CD8-positive, alpha-beta memory T cell (primary cell): ENCODE data around the gene ARFIP1. TPM values are rescaled to one million over a fixed set of nuclear protein-coding genes. Genes with fewer than 3 reads are reported as not detected.

Experiments
- CTCF ChIA-PET: fragments of 350-600 bp; sonication (Branson Sonifier 250); formaldehyde crosslinking; loops from one replicate; lab custom pipeline; 2021; ENCODE audit warnings: antibody characterized with exemption; lab: Charles Lee
- POLR2A ChIA-PET: fragments of 350-600 bp; sonication (Branson Sonifier 250); formaldehyde crosslinking; loops from one replicate; lab custom pipeline; 2021; ENCODE audit warnings: antibody characterized with exemption; lab: Charles Lee
- DNase-seq, 5 donors: peaks; one replicate each; pipeline versions ENCODE4 v3.0.0 to v3.0.0-alpha.2; 2020 to 2022; ENCODE audit warnings: mixed read lengths in 1 of 5
- H3K27ac ChIP-seq: one replicate; pipeline ENCODE4 v1.7.0; 2013; ENCODE audit warnings: low read depth, mild to moderate bottlenecking, low read length, moderate library complexity
- H3K27me3 ChIP-seq: 2 replicates; pipeline ENCODE4 v1.7.0; 2013; ENCODE audit warnings: low read length, mild to moderate bottlenecking; ENCODE audit not compliant: insufficient read depth, poor library complexity, severe bottlenecking
- H3K36me3 ChIP-seq: 2 replicates; pipeline ENCODE4 v1.7.0; 2013; ENCODE audit warnings: mild to moderate bottlenecking, low read length, moderate library complexity; ENCODE audit not compliant: insufficient read depth
- H3K4me1 ChIP-seq: 2 replicates; pipeline ENCODE4 v1.7.0; 2013; ENCODE audit warnings: mild to moderate bottlenecking, low read length, moderate library complexity; ENCODE audit not compliant: insufficient read depth
- H3K4me3 ChIP-seq: 2 replicates; pipeline ENCODE4 v1.7.0; 2013; ENCODE audit warnings: mild to moderate bottlenecking, low read length
- H3K9me3 ChIP-seq: 2 replicates; pipeline ENCODE4 v1.7.0; 2013; ENCODE audit warnings: mild to moderate bottlenecking, low read length
- H3K27ac Mint-ChIP-seq, 8 donors: one replicate each; pipeline ENCODE4 v1.8.0; 2020 to 2021; ENCODE audit warnings: mixed read lengths in 8 of 8, mild to moderate bottlenecking in 6 of 8, inconsistent platforms in 3 of 8, moderate library complexity in 3 of 8
- H3K27me3 Mint-ChIP-seq, 2 donors: one replicate each; pipeline ENCODE4 v1.8.0; 2020 to 2021; ENCODE audit warnings: mixed read lengths in 2 of 2, mild to moderate bottlenecking in 1 of 2, moderate library complexity in 1 of 2
- H3K36me3 Mint-ChIP-seq, 3 donors: one replicate each; pipeline ENCODE4 v1.8.0; 2020 to 2021; ENCODE audit warnings: mixed read lengths in 3 of 3, inconsistent platforms in 1 of 3, mild to moderate bottlenecking in 1 of 3
- H3K4me1 Mint-ChIP-seq, 3 donors: one replicate each; pipeline ENCODE4 v1.8.0; 2020 to 2021; ENCODE audit warnings: mixed read lengths in 3 of 3, inconsistent platforms in 1 of 3, mild to moderate bottlenecking in 1 of 3
- H3K4me3 Mint-ChIP-seq, 7 donors: one replicate each; pipeline ENCODE4 v1.8.0; 2020 to 2021; ENCODE audit warnings: mixed read lengths in 7 of 7, mild to moderate bottlenecking in 6 of 7, moderate library complexity in 4 of 7, inconsistent platforms in 2 of 7
- H3K9me3 Mint-ChIP-seq, 5 donors: one replicate each; pipeline ENCODE4 v1.8.0; 2020 to 2022; ENCODE audit warnings: mixed read lengths in 5 of 5, mild to moderate bottlenecking in 3 of 5, moderate library complexity in 2 of 5, inconsistent platforms in 1 of 5
- polyA plus RNA-seq: library from polyadenylated mRNA; unstranded; fragments of 300-500 nt; fragmentation: Illumina TruSeq; gene quantifications from one replicate; pipeline ENCODE4 v1.2.3, GENCODE V29; 2021
- total RNA-seq, 2 experiments: library from RNA; stranded (reverse); gene quantifications; one replicate each; pipeline ENCODE4 v1.2.3, GENCODE V29; 2021

Gene ARFIP1
- total and polyA plus RNA-seq, 3 experiments from 2014 or later: 13.1 to 15.3 (median 14.0) TPM

DNA sequence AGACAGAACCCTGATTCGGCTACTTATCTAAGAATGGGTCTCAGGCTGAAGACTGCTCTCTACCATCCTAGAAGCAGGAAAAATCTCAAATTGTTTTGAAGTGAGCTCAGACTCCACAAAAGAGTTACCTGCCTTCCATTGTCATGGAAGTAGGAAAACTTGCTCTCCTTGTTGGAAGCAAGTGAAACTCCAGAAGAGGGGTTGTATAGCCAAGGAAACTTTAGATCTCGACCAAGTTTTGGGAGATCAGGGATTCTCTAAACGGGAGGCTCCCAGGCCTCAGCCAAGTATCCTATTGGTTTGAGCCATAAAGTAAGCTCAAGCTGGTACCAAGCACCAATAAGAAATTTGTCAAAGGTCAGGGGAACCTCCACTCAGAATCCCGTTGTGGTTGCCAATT, 147.2 kb downstream of the ARFIP1 start:
- Histone ChIP-seq H3K4me3 (no peak overlapping the region), H3K4me1 (no peaks in the 10 kb centered on the region), H3K36me3 (no peaks in the 10 kb centered on the region), H3K9me3 (no peaks in the 10 kb centered on the region), H3K27ac (no peak overlapping the region), H3K27me3 (no peaks in the 10 kb centered on the region)
- H3K4me1 Mint-ChIP-seq: no peaks in the 10 kb centered on the region
- peaks cover 1 to 16% of the 10 kb centered on the region in 2 donors for H3K27me3 Mint-ChIP-seq
- H3K4me3 Mint-ChIP-seq: no peak overlapping the region
- no peak for DNase-seq
- peaks cover 0 to 2% (median under 1%) of the 10 kb centered on the region in 5 donors for H3K9me3 Mint-ChIP-seq
- H3K27ac Mint-ChIP-seq: no peak overlapping the region
- POLR2A ChIA-PET: no interaction called here
- H3K36me3 Mint-ChIP-seq: peaks cover 0 to 7% (median under 1%) of the 10 kb centered on the region in 3 donors
- CTCF ChIA-PET: no interaction called here

DNA sequence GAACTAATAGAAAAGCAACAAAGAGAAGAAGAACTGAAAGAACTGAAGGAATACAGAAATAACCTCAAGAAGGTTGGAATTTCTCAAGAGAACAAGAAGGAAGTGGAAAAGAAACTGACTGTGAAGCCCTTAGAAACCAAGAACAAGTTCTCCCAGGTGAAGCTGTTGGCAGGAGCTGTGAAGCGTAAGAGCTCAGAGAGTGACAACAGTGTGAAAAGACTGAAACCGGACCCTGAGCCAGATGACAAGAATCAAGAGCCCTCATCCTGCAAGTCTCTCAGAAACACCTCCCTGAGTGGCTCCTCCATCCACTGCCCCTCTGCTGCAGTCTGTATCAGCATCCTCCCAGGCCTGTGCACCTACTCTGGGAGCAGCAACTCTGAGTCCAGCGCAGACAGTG, 148.0 kb downstream of the ARFIP1 start:
- peaks cover 0 to 7% (median 0%) of the 10 kb centered on the region in 3 donors for H3K36me3 Mint-ChIP-seq
- no peak for DNase-seq
- Histone ChIP-seq H3K9me3 (no peaks in the 10 kb centered on the region), H3K4me1 (no peaks in the 10 kb centered on the region), H3K4me3 (no peak overlapping the region), H3K27ac (no peak overlapping the region), H3K36me3 (no peaks in the 10 kb centered on the region), H3K27me3 (no peaks in the 10 kb centered on the region)
- peaks cover 3 to 18% of the 10 kb centered on the region in 2 donors for H3K27me3 Mint-ChIP-seq
- H3K4me1 Mint-ChIP-seq: no peaks in the 10 kb centered on the region
- no peak overlapping the region for H3K27ac Mint-ChIP-seq
- no peak overlapping the region for H3K4me3 Mint-ChIP-seq
- POLR2A ChIA-PET: no interaction called here
- CTCF ChIA-PET: no interaction called here
- H3K9me3 Mint-ChIP-seq: peaks cover 0 to 2% (median 0%) of the 10 kb centered on the region in 5 donors

DNA sequence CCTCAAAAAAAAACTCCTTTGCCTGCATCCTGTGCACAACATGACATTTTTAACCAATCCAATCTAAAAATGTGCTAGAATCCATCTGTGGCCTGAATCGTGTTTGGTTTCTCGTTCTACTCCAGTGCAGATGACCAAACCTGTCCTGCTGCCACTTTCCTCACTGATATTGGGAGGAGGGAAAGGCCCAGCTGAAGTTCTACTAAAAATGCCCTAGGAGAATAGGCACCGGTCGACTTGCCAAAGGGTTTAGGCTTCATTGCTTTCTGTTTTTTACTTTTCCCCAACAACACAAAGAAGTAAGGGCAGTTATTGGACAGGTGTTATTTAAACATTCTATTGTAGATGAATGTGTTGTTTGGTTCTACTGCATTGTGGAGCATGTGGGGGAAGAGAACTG, 148.5 kb downstream of the ARFIP1 start:
- H3K4me3 ChIP-seq: no peak overlapping the region
- CTCF ChIA-PET: no interaction called here
- no peaks in the 10 kb centered on the region for H3K27me3 ChIP-seq
- no peaks in the 10 kb centered on the region for H3K9me3 ChIP-seq
- no peak overlapping the region for H3K27ac ChIP-seq
- Mint-ChIP-seq H3K27me3 (peaks cover 9 to 23% of the 10 kb centered on the region in 2 donors), H3K9me3 (peaks cover 0 to 2% (median 0%) of the 10 kb centered on the region in 5 donors), H3K27ac (no peak overlapping the region), H3K36me3 (peaks cover 0 to 7% (median 0%) of the 10 kb centered on the region in 3 donors), H3K4me1 (no peaks in the 10 kb centered on the region), H3K4me3 (no peak overlapping the region)
- POLR2A ChIA-PET: no interaction called here
- no peaks in the 10 kb centered on the region for H3K36me3 ChIP-seq
- H3K4me1 ChIP-seq: no peaks in the 10 kb centered on the region
- DNase-seq: no peak

DNA sequence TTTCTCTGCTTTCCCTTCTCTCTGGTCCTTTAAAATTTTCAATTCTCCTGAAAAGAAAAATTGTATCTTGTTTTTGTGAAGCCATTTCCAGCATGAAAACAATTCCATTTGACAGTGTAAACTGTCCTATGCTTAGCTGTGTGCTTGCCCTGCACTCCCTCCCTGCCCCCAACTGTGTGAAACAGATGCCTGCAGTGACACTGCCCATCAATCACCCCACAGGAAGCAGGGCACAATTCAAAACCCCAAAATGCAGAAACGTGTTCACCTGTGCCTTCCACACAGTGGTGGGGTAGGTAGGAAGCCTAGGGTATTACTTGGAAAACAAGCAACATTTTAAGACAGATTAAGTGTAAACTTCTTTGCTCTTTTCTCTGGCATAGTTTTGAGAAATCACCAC, 150.1 kb downstream of the ARFIP1 start:
- CTCF ChIA-PET: no interaction called here
- no peaks in the 10 kb centered on the region for H3K9me3 ChIP-seq
- no peak overlapping the region for H3K27ac Mint-ChIP-seq

DNA sequence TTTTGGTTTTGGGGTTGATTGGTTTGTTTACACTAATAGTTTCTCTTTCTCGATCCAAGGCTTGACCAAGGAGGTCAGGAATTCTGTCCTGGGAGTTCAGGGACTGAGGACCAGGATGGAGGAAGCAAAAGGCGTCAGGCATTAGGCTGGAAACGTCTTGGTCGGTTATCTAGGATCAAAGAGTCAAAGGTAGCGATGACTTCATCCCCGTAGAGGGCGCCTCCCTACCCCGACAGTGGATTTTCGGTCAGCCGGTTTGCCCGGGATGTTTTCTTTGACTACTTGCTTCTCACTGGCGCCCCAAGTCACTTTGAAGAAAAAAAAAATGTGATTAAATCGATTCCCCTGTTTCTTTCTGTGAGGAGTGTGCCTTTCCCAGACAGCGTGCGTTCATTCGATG, 155.4 kb downstream of the ARFIP1 start:
- CTCF ChIA-PET: no interaction called here
- POLR2A ChIA-PET: no interaction called here
- peaks cover 0 to 2% (median 0%) of the 10 kb centered on the region in 5 donors for H3K9me3 Mint-ChIP-seq
- no peaks in the 10 kb centered on the region for H3K36me3 Mint-ChIP-seq
- Histone ChIP-seq H3K27me3 (peaks cover 19% of the 10 kb centered on the region), H3K9me3 (no peaks in the 10 kb centered on the region), H3K4me3 (no peak overlapping the region), H3K4me1 (peaks cover 6% of the 10 kb centered on the region), H3K27ac (no peak overlapping the region), H3K36me3 (no peaks in the 10 kb centered on the region)
- peaks cover 17 to 25% (median 25%) of the 10 kb centered on the region in 3 donors for H3K4me1 Mint-ChIP-seq
- H3K4me3 Mint-ChIP-seq: peak overlapping the region; percentile 69 to 89 (median 74)
- DNase-seq: no peak
- H3K27ac Mint-ChIP-seq: peak overlapping the region in 1 of 8 donors; percentile 7
- peaks cover 37 to 54% of the 10 kb centered on the region in 2 donors for H3K27me3 Mint-ChIP-seq

More for the DNA sequence above, 150.1 kb downstream of the ARFIP1 start:
- no peak overlapping the region for H3K4me3 Mint-ChIP-seq
- POLR2A ChIA-PET: no interaction called here
- DNase-seq: no peak
- Histone ChIP-seq H3K4me1 (no peaks in the 10 kb centered on the region), H3K27me3 (peaks cover 4% of the 10 kb centered on the region), H3K4me3 (no peak overlapping the region), H3K36me3 (no peaks in the 10 kb centered on the region), H3K27ac (no peak overlapping the region)
- H3K9me3 Mint-ChIP-seq: no peaks in the 10 kb centered on the region
- peaks cover 10 to 37% of the 10 kb centered on the region in 2 donors for H3K27me3 Mint-ChIP-seq
- H3K36me3 Mint-ChIP-seq: peaks cover 0 to 7% (median 0%) of the 10 kb centered on the region in 3 donors
- H3K4me1 Mint-ChIP-seq: peaks cover under 1 to 6% (median 6%) of the 10 kb centered on the region in 3 donors

DNA sequence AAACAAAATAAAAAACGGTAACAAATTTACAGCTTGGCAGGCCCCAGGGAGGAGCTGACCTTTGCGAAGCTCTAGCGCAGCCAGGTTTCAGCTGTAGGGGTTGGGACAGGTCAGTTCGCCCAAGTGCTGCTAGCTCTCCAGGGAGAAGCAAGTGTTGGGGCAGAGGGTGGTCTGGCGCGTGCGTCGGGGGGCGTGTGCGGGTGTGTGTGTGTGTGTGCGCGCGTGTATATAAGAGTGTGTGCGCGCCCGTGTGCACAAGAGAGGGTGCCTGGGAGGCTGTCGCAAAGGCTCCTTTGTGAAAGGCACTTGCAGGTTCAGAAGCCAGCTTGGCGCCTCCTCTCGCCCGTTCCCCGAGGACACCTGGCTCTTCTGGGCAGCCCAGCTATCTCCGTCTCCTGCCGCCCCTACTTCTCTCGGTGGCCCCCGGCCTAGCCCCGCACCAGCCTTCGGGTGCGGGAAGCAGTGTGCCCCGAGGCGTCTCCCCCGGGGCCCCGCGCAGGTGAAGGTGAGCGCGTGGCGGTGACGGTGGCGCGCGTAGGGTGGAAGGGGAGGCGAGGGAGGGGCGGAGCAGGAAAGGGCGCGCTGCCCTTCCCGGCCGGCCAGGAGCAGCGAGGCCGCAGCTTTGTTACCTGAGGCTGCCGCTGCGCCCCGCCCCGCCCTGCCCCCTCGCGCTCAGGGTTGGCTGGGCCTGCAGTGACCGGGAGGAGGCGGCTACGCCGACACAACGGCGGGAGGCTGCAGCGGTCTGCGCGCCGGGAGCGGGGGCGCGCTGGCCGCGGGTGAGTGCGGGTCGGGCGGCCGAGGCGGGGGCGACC, 156.1 kb downstream of the ARFIP1 start, which contains the start of gene FHDC1:
TSS of gene FHDC1 (plus strand) at position 693 of the 815 bp plus-strand sequence. CDS start 6,735 bp downstream, outside the sequence.
- Mint-ChIP-seq H3K4me3 (peak within 1 kb of the TSS; percentile 69 to 89 (median 75)), H3K27ac (peak within 1 kb of the TSS in 1 of 8 donors; percentile 7), H3K4me1 (peaks cover 17 to 25% (median 25%) of the 10 kb centered on the region in 3 donors), H3K9me3 (peaks cover 0 to 2% (median 0%) of the 10 kb centered on the region in 5 donors), H3K36me3 (no peaks in the 10 kb centered on the region), H3K27me3 (peaks cover 41 to 59% of the 10 kb centered on the region in 2 donors)
- DNase-seq: no peak
- POLR2A ChIA-PET: no interaction called here
- Histone ChIP-seq H3K36me3 (no peaks in the 10 kb centered on the region), H3K9me3 (no peaks in the 10 kb centered on the region), H3K27ac (peak within 1 kb of the TSS; percentile 16), H3K4me1 (peaks cover 6% of the 10 kb centered on the region), H3K4me3 (peak within 1 kb of the TSS; percentile 39), H3K27me3 (peaks cover 19% of the 10 kb centered on the region)
- CTCF ChIA-PET: no interaction called here

DNA sequence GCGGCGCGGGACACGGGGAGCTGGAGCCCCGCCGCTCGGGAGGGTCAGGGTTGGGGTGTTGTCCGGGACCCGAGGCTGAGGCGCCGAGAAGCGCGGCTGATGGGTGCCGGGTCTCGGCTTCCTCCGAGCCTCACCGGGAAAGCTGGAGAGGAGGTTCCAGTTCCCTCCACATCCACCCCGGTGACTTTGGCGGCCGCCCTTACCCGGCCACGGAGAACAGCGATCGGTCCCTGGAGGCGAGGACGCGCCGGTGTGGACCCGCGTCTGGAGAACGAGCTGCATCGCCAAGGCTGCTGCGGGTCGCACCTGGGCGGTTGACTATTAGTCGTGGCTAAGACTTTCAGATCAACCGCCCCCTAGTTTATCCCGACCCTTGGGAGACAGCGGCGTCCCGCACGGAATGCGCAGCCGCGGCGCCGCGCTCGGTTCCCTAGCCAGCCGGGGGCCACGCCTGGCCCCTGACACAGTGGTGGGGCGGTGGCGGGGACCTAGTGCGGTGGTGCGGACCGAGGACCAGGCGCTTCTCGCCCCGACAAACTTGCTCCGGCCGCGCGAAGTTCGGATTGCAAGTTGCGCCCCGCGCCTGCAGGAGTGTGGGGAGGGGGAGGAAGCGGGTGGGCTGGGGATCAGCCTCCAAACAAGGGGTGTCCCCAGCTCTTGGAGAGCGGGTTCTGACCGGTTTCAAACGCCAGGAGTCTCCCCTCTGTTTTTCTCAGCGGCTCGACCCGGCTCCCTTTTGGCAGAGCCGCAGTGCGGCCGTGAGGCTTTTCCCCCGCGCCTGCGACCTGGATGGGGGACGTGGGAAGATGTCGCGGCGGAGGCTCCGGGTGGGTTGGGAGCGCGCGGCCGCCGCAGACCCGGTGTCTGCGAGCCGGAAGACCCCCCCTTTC, 156.9 kb downstream of the ARFIP1 start:
- ChIA-PET CTCF (no interaction called here), POLR2A (no interaction called here)
- Mint-ChIP-seq H3K36me3 (no peaks in the 10 kb centered on the region), H3K27ac (no peak overlapping the region), H3K4me3 (peak overlapping the region in 6 of 7 donors; percentile 58 to 83 (median 64)), H3K27me3 (peaks cover 41 to 62% of the 10 kb centered on the region in 2 donors), H3K9me3 (peaks cover 0 to 2% (median 0%) of the 10 kb centered on the region in 5 donors), H3K4me1 (peaks cover 17 to 25% (median 25%) of the 10 kb centered on the region in 3 donors)
- Histone ChIP-seq H3K27me3 (peaks cover 19% of the 10 kb centered on the region), H3K4me3 (peak overlapping the region; percentile 39), H3K9me3 (no peaks in the 10 kb centered on the region), H3K27ac (peak overlapping the region; percentile 16), H3K36me3 (no peaks in the 10 kb centered on the region), H3K4me1 (peaks cover 6% of the 10 kb centered on the region)
- peak in 1 of 5 donors; percentile 7 for DNase-seq
